ENCODE measurements around the gene CHRNA1. TPM values are rescaled to one million over a fixed set of nuclear protein-coding genes. Genes with fewer than 3 reads are reported as not detected.

The CHRNA1 gene
- total RNA-seq = not detected in 2 replicates

GRCh38 chr2:174764280-174765255 lies at the start of gene CHRNA1:
TSS of gene CHRNA1 (minus strand) at chr2:174764472. CDS start at chr2:174764394, 78 bp downstream.

Other genes with a start within 250 kb of the CHRNA1 start
- under 0.01 and 0.14 TPM in 2 replicates for gene WIPF1, start 166.7 kb downstream of the CHRNA1 start, total RNA-seq
- gene CHN1, start 240.9 kb upstream of the CHRNA1 start, total RNA-seq = 0.34 and 1.3 TPM in 2 replicates

Data from nasal cavity respiratory epithelium epithelial cell of viscerocranial mucosa (primary cell).